H9 (cell line): ENCODE data around the gene RAET1G. TPM values are rescaled to one million over a fixed set of nuclear protein-coding genes. Genes with fewer than 3 reads are reported as not detected.
"Not testable (repeated sequence)": the region's sequence is repeated elsewhere in the genome, so short reads cannot be mapped to it uniquely, and the experiment has no call there.

Source experiments
- DNase-seq: peaks from one replicate; pipeline ENCODE4 v3.0.0-alpha.2; 2017
- H2AFZ ChIP-seq: one replicate; pipeline ENCODE4 v1.6.1; 2013; ENCODE audit warnings: mild to moderate bottlenecking, low read length, control low read depth, moderate library complexity
- H2AK5ac ChIP-seq: 2 replicates; pipeline ENCODE4 v1.6.1; 2013; ENCODE audit warnings: low read length, control low read depth, mixed read lengths; ENCODE audit not compliant: insufficient read length
- H2BK120ac ChIP-seq: one replicate; pipeline ENCODE4 v1.6.1; 2013; ENCODE audit warnings: low read depth, mild to moderate bottlenecking, low read length, control low read depth, inconsistent platforms; ENCODE audit not compliant: poor library complexity, severe bottlenecking
- H2BK12ac ChIP-seq: 2 replicates; pipeline ENCODE4 v1.6.1; 2013; ENCODE audit warnings: low read length, control low read depth, mixed read lengths, low read depth; ENCODE audit not compliant: insufficient read length
- H2BK15ac ChIP-seq: 2 replicates; pipeline ENCODE4 v1.6.1; 2013; ENCODE audit warnings: low read depth, low read length, control low read depth
- H2BK20ac ChIP-seq: one replicate; pipeline ENCODE4 v1.6.1; 2013; ENCODE audit warnings: low read depth, mild to moderate bottlenecking, low read length, control low read depth, inconsistent platforms; ENCODE audit not compliant: poor library complexity, severe bottlenecking
- H2BK5ac ChIP-seq: 2 replicates; pipeline ENCODE4 v1.6.1; 2013; ENCODE audit warnings: low read length, control low read depth, mixed read lengths; ENCODE audit not compliant: insufficient read length
- H3K14ac ChIP-seq: 2 replicates; pipeline ENCODE4 v1.6.1; 2013; ENCODE audit warnings: low read length, control low read depth; ENCODE audit not compliant: insufficient read depth
- H3K18ac ChIP-seq: 2 replicates; pipeline ENCODE4 v1.6.1; 2013; ENCODE audit warnings: low read depth, mild to moderate bottlenecking, mixed read lengths, low read length, control low read depth; ENCODE audit not compliant: insufficient read length
- H3K23ac ChIP-seq: 2 replicates; pipeline ENCODE4 v1.6.1; 2013; ENCODE audit warnings: low read length, control low read depth, mixed read lengths, low read depth; ENCODE audit not compliant: insufficient read length
- H3K23me2 ChIP-seq: 2 replicates; pipeline ENCODE4 v1.6.1; 2013; ENCODE audit warnings: low read depth, mild to moderate bottlenecking, mixed read lengths, low read length, control low read depth; ENCODE audit not compliant: insufficient read length, poor library complexity, severe bottlenecking
- H3K27ac ChIP-seq: 2 replicates; pipeline ENCODE4 v1.5.1; 2013; ENCODE audit warnings: low read length, control low read depth, mixed read lengths, low read depth; ENCODE audit not compliant: insufficient read length
- H3K27me3 ChIP-seq: 2 replicates; pipeline ENCODE4 v1.6.1; 2013; ENCODE audit warnings: low read length, control low read depth, inconsistent platforms; ENCODE audit not compliant: insufficient read depth
- H3K4ac ChIP-seq: 2 replicates; pipeline ENCODE4 v1.6.1; 2013; ENCODE audit warnings: low read depth, mild to moderate bottlenecking, control low read depth, inconsistent platforms, low read length, moderate library complexity
- H3K4me1 ChIP-seq: 2 replicates; pipeline ENCODE4 v1.6.1; 2013; ENCODE audit warnings: low read length, control low read depth, inconsistent platforms; ENCODE audit not compliant: insufficient read depth
- H3K4me2 ChIP-seq: 2 replicates; pipeline ENCODE4 v1.6.1; 2013; ENCODE audit warnings: low read length, control low read depth, mixed read lengths; ENCODE audit not compliant: insufficient read length, insufficient read depth
- H3K56ac ChIP-seq: 2 replicates; pipeline ENCODE4 v1.6.1; 2013; ENCODE audit warnings: low read depth, mild to moderate bottlenecking, mixed read lengths, low read length, control low read depth; ENCODE audit not compliant: insufficient read length
- H3K79me1 ChIP-seq: 2 replicates; pipeline ENCODE4 v1.6.1; 2013; ENCODE audit warnings: low read depth, mild to moderate bottlenecking, moderate library complexity, low read length, control low read depth, inconsistent platforms; ENCODE audit not compliant: insufficient read depth, poor library complexity, severe bottlenecking
- H3K79me2 ChIP-seq: 2 replicates; pipeline ENCODE4 v1.6.1; 2013; ENCODE audit warnings: low read length, control low read depth, inconsistent platforms; ENCODE audit not compliant: insufficient read depth
- H3K9ac ChIP-seq: 2 replicates; pipeline ENCODE4 v1.6.1; 2013; ENCODE audit warnings: low read length, control low read depth, mixed read lengths; ENCODE audit not compliant: insufficient read length; ENCODE audit errors: extremely low read depth
- H3K9me3 ChIP-seq: one replicate; pipeline ENCODE4 v1.6.1; 2013; ENCODE audit warnings: low read depth, low read length, inconsistent platforms; ENCODE audit not compliant: control insufficient read depth
- H3T11ph ChIP-seq: one replicate; pipeline ENCODE4 v1.6.1; 2013; ENCODE audit warnings: mild to moderate bottlenecking, low read length, control low read depth, inconsistent platforms
- H4K20me1 ChIP-seq: one replicate; pipeline ENCODE4 v1.6.1; 2013; ENCODE audit not compliant: control insufficient read depth, insufficient read length, insufficient read depth
- H4K5ac ChIP-seq: 2 replicates; pipeline ENCODE4 v1.6.1; 2013; ENCODE audit warnings: low read depth, mild to moderate bottlenecking, mixed read lengths, low read length, control low read depth; ENCODE audit not compliant: insufficient read length
- H4K8ac ChIP-seq: replicated peaks from 2 replicates; pipeline ENCODE4 v1.6.1; 2013; ENCODE audit warnings: low read length, control low read depth, mixed read lengths, low read depth; ENCODE audit not compliant: insufficient read length
- H4K91ac ChIP-seq: 2 replicates; pipeline ENCODE4 v1.6.1; 2013; ENCODE audit warnings: low read depth, mild to moderate bottlenecking, moderate library complexity, mixed read lengths, low read length, control low read depth; ENCODE audit not compliant: insufficient read length
- H3K27ac Mint-ChIP-seq, 3 experiments: 2 replicates in 2 of 3; 3 replicates in 1 of 3; pipeline ENCODE4 v1.8.0; 2020 to 2021; ENCODE audit warnings: mixed read lengths in 3 of 3, mild to moderate bottlenecking in 1 of 3, moderate library complexity in 1 of 3
- H3K27me3 Mint-ChIP-seq: 2 replicates; pipeline ENCODE4 v1.8.0; 2021; ENCODE audit warnings: low read depth, mild to moderate bottlenecking, moderate library complexity, mixed read lengths
- H3K36me3 Mint-ChIP-seq, 3 experiments: 2 replicates in 2 of 3; 3 replicates in 1 of 3; pipeline ENCODE4 v1.8.0; 2020 to 2021; ENCODE audit warnings: low read depth in 3 of 3, mixed read lengths in 3 of 3; ENCODE audit not compliant: insufficient read depth in 1 of 3
- H3K4me1 Mint-ChIP-seq, 2 experiments: 2 replicates each; pipeline ENCODE4 v1.8.0; 2020; ENCODE audit warnings: mixed read lengths in 2 of 2
- H3K4me3 Mint-ChIP-seq, 2 experiments: 2 replicates in 1 of 2; 3 replicates in 1 of 2; pipeline ENCODE4 v1.8.0; 2020 to 2021; ENCODE audit warnings: mild to moderate bottlenecking in 2 of 2, mixed read lengths in 2 of 2, moderate library complexity in 1 of 2
- H3K9me3 Mint-ChIP-seq, 2 experiments: 2 replicates in 1 of 2; 3 replicates in 1 of 2; pipeline ENCODE4 v1.8.0; 2020; ENCODE audit warnings: mild to moderate bottlenecking in 2 of 2, mixed read lengths in 2 of 2, moderate library complexity in 1 of 2
- WGBS: extraction: QIAGEN DNeasy Blood & Tissue Kit; methylation state at CpG from one replicate; pipeline ENCODE4 v1.1.7; 2013; ENCODE audit warnings: missing lambda C conversion rate, low lambda C conversion rate, mixed read lengths; ENCODE audit not compliant: insufficient read length; ENCODE audit errors: extremely low coverage; 5-methylcytosine and 5-hydroxymethylcytosine counted together
- total RNA-seq: library from RNA; stranded (reverse); gene quantifications from 2 replicates; pipeline ENCODE4 v1.2.1, GENCODE V29; 2021
- TF ChIP-seq, protein P1 (sequence below): fragments of 200-600 bp; sonication (generic); conservative IDR thresholded peaks from 3 replicates; pipeline ENCODE4 v1.8.0; 2021; ENCODE audit warnings: antibody characterized with exemption, mild to moderate bottlenecking

The RAET1G gene
- total RNA-seq, 1 experiment from 2014 or later, result not detected

GRCh38 chr6:149938013-149938570, 15.2 kb upstream of the RAET1G start:
- TF ChIP-seq, protein P1, sequence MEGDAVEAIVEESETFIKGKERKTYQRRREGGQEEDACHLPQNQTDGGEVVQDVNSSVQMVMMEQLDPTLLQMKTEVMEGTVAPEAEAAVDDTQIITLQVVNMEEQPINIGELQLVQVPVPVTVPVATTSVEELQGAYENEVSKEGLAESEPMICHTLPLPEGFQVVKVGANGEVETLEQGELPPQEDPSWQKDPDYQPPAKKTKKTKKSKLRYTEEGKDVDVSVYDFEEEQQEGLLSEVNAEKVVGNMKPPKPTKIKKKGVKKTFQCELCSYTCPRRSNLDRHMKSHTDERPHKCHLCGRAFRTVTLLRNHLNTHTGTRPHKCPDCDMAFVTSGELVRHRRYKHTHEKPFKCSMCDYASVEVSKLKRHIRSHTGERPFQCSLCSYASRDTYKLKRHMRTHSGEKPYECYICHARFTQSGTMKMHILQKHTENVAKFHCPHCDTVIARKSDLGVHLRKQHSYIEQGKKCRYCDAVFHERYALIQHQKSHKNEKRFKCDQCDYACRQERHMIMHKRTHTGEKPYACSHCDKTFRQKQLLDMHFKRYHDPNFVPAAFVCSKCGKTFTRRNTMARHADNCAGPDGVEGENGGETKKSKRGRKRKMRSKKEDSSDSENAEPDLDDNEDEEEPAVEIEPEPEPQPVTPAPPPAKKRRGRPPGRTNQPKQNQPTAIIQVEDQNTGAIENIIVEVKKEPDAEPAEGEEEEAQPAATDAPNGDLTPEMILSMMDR, result peak; percentile 31
- not testable (repeated sequence) for H4K5ac ChIP-seq, H3K56ac ChIP-seq, H3K9me3 Mint-ChIP-seq, H2BK120ac ChIP-seq, H4K8ac ChIP-seq, H3K4me1 ChIP-seq, H3K9ac ChIP-seq, H2BK12ac ChIP-seq, H2AFZ ChIP-seq, DNase-seq, H3K27ac ChIP-seq, H3K79me1 ChIP-seq, H3K9me3 ChIP-seq, H3T11ph ChIP-seq, H3K23ac ChIP-seq, H4K20me1 ChIP-seq, H2BK15ac ChIP-seq, H2AK5ac ChIP-seq, H2BK5ac ChIP-seq, H3K18ac ChIP-seq, H3K79me2 ChIP-seq, H2BK20ac ChIP-seq, H3K14ac ChIP-seq, H3K36me3 Mint-ChIP-seq, H3K4ac ChIP-seq, H4K91ac ChIP-seq, H3K27ac Mint-ChIP-seq
- Mint-ChIP-seq H3K27me3 (peaks cover 99% of the 10 kb centered on the region), H3K4me1 (peaks cover 12 to 14% of the 10 kb centered on the region in 2 experiments), H3K4me3 (peak overlapping the region; percentile 59 to 76)
- WGBS, result no CpG with 5 or more reads among the region's 20 CpGs
- H3K23me2 ChIP-seq, result peaks cover 20% of the 10 kb centered on the region
- peaks cover 76% of the 10 kb centered on the region for H3K27me3 ChIP-seq
- peak overlapping the region; percentile 46 for H3K4me2 ChIP-seq
